SIG-M5 treated with dmso at 0.1 percent for 504 hours (cell line): ENCODE results near the gene POLR3E.
"Not testable (repeated sequence)": the region's sequence is repeated elsewhere in the genome, so short reads cannot be mapped to it uniquely, and the experiment has no call there.

Experiments used
- DNase-seq: peaks from one replicate; lab custom pipeline; 2025; ENCODE audit not compliant: unreplicated experiment; lab: John Stamatoyannopoulos, UW

Gene POLR3E

DNA sequence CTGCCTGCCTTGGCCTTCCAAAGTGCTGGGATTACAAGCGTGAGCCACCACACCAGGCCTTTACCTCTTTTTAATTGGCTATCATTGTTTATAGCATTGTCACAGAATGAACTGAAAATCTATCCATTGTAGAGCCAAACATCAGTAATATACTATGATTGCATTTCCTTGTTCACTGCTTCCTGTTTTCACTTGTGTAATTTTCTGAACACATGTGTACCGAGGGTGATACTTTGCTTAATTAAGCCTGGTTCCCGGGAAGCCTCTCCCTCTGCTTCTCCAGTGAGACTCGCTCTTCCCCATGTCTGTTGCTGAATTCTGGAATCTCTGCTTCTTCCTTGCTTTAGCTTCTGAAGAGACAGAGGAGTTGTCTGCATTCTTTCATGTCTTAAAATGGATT is 33.1 kb downstream of the POLR3E start:
- DNase-seq = no peak

DNA sequence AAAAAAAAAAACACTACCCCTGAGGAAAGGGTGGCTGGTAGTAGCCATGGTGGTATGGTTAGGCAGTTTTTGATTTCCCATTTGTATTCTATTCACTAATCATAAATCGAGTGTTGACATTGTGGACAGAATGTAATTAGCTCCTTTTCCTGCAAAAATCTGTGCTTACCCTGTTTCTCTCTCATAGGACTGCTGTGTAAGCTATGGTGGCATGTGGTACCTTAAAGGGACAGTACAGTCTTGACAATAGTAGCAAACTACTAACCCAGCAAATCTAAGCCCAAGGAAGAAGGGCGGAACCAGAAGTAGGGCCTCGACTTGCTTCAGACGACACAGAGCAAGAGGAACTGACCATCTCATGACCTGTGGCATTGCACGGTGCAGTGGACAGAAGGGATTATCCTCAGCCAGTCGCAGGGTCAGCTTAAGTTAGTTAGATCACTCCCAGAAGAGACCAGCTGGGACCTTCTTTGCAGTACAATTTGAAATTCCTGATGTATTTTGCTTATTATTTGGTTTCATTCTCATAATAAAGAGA is 36.3 kb downstream of the POLR3E start:
- DNase-seq = no peak

DNA sequence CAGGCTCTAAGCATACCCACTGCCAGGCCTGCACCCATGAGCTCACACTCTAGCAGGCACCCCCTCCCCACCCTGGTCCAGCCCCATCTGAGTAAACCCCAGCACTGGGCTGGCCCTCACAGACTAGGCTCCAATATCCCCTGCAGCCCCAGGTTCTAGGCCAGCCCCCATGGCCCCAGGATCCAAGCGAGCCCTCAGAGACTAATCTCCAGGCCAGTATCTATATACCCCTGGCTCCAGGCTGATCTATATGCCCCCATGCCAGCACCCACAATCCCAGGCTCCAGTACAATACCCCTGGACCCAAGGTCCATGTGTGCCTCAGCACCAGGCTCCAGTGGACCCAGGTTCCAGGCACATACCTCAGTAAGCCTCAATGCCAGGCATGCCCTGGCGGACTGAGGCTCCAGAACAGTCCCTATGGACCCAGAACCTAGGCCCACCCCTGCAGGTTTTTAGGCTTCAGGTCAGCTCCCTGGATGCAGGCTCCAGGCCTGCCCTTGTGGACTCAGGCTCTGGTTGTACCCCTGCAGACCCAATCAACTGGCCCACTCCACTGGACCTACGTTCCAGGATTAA is 38.5 kb downstream of the POLR3E start:
- DNase-seq = no peak

DNA sequence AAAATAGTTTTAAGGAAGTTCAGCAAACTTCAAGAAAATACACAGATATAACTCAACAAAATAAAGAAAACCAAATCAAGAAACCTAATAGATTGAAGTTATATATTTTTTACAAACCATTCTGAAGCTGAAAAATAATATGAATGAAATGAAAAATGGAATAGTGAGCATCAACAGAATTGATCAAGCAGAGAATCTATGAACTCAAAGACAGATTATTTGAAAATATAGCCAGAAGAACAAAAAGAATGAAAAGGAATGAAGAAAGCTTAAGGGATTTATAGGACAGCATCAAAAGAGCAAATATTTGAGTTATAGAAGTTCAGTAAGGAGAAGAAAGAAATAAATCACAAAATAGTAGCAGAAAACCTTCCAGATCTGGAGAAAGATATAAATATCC is 39.4 kb downstream of the POLR3E start:
- DNase-seq = no peak

DNA sequence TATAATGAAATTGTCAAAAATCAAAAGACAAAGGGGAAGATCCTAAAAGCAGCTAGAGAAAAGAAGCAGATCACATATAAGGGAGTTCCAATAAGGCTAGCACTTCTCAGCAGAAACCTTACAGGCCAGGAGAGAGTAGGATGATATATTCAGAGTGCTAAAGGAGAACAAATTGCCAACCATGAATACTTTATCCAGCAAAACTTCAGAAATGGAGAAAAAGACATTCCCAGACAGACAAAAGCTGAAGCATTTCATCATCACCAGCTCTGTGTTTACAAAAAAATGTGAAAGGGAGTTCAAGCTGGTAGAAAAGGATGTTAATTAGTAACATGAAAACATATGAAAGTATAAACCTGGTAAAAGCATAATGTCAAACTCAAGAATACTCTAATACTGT is 39.8 kb downstream of the POLR3E start:
- no peak for DNase-seq

DNA sequence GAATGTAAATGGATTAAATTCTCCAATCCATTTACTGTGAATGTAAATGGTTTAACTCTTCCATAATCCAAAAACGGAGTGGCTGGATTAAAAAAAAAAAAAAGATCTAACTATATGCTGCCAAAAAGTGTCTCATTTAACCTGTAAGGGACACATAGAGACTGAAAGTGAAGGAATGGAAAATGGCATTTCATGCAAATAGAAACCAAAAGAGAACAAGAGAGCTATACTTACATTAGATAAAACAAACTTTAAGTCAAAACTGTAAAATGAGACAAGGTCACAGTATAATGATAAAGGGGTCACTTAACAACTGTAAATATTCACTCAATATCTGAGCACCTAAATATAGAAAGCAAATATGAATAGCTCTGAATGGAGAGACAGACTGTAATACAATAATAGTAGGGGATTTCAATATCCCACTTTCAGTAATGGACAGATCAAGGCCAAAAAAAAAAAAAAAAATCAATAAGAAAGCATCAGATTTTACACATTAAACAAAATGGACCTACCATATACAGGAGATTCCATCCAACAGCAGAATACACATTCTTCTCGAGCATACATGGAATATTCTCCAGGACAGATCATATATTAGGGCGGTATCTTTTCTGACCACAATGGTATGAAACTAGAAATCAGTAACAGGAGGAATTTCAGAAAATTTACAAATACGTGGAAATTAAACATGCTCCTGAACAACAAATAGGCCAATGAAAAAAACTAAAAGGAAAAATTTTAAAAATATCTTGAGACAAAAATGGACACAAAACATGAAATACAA is 40.8 kb downstream of the POLR3E start:
- no peak for DNase-seq

DNA sequence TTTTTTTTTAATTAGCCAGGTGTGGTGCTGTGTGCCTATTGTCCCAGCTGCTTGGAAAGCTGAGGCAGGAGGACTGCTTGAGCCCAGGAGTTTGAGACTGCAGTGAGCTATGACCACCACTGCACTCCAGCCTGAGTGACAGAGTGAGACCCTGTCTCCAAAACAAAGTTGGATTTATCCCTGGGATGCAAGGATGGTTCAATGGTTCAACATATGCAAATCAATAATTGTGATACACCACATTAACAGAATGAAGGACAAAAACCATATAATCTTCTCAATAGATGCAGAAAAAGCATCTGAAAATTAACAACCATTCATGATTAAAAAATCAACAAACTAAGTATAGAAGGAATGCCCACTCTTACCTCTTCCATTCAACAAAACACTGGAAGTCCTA is 43.7 kb downstream of the POLR3E start:
- DNase-seq = no peak

DNA sequence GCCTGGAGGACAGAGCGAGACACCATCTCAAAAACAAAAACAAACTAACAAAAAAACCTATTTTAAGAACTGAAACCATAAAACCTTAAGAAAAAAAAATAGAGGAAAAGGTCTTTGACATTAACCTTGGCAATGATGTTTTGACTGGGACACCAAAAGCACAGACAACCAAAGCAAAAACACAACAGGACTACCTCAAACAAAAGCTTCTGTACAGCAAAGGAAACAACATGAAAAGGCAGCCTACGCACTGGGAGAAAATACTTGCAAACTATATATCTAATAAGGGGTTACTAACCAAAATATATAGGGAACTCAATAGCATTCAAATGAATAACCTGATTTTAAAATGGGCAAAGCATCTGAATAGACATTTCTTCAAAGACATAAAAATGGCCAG is 44.9 kb downstream of the POLR3E start:
- no peak for DNase-seq

DNA sequence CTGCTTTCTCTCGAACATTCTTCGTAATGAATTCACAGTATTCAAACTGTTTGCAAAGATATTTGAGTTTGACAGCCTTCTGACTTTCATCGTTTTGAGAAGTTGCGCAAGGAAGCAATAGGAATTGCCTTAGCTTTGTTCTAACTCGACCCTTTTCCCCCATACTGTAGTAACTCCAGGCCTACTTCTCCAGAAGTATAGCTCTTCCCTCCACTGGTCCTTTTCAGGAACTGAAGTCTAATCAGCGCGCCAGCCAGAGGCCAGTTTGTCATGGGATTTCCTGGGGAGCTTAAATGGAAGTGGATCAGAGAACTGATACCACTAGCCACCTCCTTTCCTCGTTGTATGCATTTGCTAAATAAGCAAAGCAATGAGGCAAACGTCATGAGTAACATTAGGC is 49.3 kb downstream of the POLR3E start:
- no peak for DNase-seq

DNA sequence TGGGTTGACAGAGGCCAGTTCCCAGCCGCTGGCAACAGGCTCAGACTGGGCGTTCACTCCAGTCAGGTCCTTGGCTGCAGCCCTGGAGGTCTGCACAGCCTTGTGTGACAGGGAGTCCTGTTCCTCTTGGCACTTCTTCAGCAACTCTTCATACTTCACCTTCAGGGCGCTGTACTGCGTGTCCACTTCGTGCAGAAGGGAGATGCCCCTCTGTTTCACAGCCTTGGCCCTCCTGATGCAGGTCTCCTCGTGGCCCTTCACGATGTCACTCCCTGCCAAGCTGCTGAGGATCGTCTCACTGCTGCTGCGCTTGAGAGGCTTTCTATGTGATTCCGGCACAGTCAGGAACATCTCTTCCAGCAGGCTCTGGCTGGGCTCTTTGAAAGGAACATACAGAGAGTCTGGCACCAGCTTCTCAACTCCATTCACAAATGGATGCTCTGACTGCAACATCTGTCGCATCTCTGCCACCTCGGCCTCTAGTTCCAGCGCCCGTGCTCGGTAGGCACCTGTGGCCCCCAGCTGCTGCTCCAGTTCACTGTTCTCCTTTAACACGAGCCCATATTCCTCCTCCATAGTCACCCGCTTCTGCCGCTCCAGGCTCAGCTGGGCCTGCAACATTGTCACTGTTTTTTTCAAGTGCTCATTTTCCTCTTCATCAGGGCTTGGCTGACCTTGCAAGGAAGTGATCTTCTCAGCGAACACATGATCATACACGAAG is 50.1 kb downstream of the POLR3E start:
- DNase-seq = no peak

DNA sequence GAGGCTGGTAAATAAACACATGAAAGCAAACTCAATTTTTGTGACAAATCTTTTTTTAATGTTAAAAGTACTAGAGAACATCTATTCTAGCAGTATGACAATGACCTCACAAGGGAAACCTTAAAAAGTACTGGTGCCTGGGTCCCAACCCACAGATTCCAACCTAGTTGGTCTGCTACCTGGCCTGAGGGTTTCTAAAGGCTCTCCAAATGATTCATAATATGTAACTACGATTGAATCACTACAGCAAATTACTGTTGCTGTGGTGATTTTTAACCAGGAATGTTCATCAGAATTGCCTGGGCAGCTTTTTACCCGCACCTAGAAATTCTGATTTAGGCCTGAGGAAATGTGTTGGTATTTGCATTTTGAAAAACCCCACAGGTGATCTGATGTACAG is 51.1 kb downstream of the POLR3E start:
- no peak for DNase-seq

DNA sequence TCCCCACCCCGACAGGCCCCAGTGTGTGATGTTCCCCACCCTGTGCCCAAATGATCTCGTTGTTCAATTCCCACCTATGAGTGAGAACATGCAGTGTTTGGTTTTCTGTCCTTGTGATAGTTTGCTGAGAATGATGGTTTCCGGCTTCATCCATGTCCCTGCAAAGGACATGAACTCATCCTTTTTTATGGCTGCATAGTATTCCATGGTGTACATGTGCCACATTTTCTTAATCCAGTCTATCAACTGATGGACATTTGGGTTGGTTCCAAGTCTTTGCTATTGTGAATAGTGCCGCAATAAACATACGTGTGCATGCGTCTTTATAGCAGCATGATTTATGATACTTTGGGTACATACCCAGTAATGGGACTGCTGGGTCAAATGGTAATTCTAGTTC is 53.8 kb downstream of the POLR3E start:
- DNase-seq = not testable (repeated sequence)

DNA sequence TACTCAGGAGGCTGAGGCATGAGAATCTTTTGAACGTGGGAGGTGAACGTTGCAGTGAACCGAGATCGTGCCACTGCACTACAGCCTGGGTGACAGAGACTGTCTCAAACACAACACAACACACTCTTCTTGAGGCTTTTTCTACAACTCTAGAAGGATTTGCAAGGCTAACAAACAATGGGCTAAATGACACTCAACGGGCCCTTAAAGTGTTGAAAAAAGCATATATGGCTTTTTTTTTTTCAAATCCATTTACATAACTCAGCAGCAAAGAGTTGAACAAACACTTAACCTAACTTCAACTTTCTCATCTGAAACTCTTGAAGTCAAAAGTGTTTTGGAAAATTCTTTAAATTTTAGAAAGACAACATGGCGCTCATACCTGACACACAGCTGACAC is 54.9 kb downstream of the POLR3E start:
- DNase-seq = no peak

DNA sequence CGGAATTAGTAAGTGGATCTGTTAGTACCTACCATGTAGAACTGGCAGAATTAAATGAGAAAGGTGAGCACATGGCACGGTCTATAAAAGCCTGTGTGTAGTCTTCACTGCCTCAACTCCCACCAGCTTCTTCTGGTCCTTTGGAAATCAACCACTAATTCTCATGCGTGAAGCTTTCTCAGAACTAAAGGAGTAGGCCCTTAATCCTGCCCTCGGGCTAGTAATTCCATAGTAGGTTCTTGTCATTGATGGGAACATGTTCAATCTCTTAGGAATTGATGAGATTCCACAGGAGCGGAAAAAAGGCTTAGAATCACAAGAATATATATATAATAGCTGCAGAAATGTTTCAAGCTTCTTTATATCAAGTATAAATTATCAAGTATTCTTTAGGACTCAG is 55.5 kb downstream of the POLR3E start:
- no peak for DNase-seq

DNA sequence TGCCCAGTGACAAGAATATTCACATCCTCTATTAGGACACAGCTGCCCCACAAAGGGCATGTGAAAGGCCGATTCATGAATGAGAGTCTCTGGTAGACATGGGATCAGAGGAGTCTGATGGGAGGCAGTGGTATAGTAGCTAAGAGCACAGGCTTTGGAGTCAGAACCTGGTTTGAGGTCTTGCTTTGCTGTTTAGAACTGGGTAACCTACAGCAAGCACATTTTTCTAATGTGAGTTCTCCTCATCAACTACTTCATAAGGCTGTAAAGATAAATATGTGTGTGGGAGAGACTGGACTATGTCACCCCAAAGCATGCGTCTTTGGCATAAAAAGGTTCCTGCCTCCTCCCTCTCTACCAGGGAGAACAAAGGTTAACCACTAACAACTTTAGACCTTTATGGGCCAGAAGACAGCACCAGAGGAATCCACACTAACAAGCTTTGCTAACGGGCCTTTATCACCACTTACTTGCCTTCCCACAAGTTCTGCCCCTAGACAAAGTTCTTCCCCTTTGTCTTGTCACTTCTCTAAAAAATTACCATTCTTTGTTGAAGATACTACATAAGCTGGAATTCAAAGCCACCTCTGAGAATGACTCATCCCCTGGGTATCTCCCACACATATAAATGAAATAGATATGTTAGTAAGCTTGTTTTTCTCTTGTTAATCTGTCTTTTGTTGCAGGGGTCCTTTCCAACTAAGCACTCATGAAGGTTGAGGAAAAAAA is 56.1 kb downstream of the POLR3E start:
- DNase-seq = peak; percentile 93

DNA sequence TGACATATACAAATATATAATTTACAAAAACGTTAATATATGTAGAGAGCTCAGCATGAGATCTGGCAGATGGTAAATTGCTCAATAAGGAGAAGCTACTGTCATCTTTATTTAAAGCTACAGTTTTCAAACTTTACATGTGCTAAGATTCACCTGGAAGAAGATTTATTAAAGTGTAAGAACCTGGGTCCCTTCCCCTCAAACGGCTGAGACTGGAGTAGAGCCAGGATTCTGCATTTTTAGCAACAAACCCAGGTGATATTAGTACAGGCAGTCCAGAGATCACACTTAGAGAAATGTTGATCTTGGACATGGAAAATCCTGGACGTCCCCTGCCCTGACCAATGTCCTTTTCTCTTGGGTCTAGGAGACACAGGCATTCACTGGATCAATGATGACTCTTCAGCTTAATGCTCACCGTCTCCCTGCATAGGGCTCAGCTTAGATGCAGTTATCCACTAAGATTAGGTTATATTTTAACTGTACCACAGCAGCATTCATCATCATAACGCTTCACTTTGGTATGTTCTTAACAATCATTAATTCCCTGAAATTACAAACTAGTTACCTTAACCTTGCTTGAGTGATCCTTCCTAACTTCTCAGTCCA is 56.8 kb downstream of the POLR3E start:
- DNase-seq = peak; percentile 71

DNA sequence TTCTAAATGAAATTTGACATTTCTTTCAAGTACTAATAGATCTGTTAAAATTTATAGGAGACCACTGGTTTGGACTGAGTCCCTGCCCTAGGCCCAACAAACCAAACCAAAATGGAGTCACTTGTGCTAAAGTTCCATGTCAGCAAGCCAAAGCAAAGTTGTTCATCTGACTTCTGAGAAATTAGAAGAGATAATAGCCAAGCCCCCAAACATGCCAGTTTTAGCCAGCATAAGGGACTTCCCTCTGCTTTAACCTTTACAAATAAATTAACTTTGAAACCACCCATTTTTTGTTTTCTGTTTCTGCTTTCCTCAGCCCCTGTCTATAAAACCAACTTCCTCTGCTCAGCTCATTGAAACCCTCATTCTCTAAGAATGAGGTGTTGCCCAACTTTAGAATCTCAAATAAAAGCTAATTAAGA is 58.3 kb downstream of the POLR3E start:
- DNase-seq = peak; percentile 58

DNA sequence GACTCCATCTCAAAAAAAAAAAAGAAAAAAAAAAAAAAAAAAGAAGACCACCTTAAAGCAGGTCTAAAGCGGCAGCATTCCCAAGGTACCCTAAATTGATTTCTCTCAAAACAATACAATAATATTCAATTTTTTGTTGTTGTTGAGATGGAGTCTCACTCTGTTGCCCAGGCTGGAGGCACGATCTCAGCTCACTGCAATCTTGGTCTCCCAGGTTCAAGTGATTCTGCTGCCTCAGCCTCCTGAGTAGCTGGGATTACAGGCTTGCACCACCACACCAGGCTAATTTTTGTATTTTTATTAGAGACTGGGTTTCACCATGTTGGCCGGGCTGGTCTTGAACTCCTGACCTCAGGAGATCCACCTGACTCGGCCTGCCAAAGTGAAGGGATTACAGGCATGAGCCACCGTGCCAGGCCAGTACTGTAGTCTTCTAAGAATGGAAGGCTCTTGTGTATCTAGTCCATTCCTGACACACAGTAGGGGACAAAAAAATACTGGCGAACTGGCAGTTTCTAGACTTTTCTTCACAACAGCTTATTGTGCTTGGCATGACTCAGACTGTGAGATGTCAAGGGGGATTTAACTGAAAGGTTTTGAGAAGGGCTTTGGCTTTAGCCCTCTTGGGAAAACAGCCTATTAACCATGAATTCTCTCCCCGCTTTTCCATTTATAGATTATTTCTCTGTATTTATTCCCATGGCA is 59.9 kb downstream of the POLR3E start:
- no peak for DNase-seq

DNA sequence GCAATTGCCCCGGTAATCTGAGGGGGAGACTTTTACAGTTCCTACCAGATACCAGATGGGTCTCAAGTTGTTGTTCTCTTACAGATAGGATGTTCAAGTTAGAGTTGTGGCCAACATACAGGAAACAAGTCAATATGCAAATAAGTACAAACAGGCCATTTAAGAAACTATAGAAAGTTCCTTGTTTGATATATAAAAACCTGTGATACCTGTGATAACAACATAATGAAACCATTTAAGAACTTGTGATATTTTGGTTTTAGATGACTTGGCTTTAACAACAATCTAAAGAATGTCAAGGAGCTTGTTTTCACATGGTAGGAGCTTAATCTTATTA is 60.4 kb downstream of the POLR3E start:
- DNase-seq = no peak

DNA sequence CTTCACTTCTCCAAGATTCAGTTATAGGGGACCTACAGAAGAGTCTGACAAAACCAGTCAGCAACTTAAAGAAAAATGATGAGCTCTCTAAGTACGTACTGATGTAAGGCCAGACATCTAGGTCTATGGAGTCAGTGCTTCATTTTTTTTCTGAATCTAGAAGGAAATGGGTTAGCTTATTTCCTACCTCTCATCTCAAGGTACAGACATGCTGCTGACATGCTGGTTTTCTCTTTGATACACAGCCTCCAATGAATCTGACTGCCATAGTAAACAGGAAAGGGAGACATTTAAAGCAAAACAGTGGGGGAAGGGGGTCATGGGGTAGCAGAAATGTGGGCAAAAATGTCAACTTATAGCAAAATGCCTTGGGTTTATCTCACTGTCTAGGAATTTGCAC is 60.8 kb downstream of the POLR3E start:
- DNase-seq = no peak
